A673 (cell line): Measurements from ENCODE around the gene TCFL5. TPM values are rescaled to one million over a fixed set of nuclear protein-coding genes. Genes with fewer than 3 reads are reported as not detected.

Experiments
- BruUV-seq: library from RNA; stranded (reverse); fragments of 400-500 nt; replicated peaks from 2 replicates; lab custom pipeline; 2021; lab: Mats Ljungman, UMichigan
- CTCF ChIA-PET: fragments of 300-600 bp; sonication (Branson Sonifier 250); formaldehyde crosslinking; loops from one replicate; lab custom pipeline; 2022; ENCODE audit warnings: antibody characterized with exemption; lab: Charles Lee
- POLR2A ChIA-PET: fragments of 300-600 bp; sonication (Branson Sonifier 250); formaldehyde crosslinking; loops from one replicate; lab custom pipeline; 2022; ENCODE audit warnings: antibody characterized with exemption; ENCODE audit not compliant: low non-redundant PET; lab: Charles Lee
- DNase-seq: peaks from one replicate; pipeline ENCODE4 v3.0.0-alpha.2; 2015; ENCODE audit warnings: low spot score
- H3K27ac ChIP-seq: fragments of 200-600 bp; sonication (generic); 2 replicates; pipeline ENCODE4 v1.5.1; 2016; ENCODE audit warnings: mixed run types, low read depth, mild to moderate bottlenecking, mixed read lengths, antibody characterized with exemption, low read length; ENCODE audit not compliant: poor library complexity, severe bottlenecking
- H3K27me3 ChIP-seq: fragments of 200-600 bp; sonication (generic); replicated peaks from 2 replicates; pipeline ENCODE4 v1.6.1; 2017; ENCODE audit warnings: mixed run types, low read depth, mild to moderate bottlenecking, mixed read lengths, antibody characterized with exemption, low read length; ENCODE audit not compliant: insufficient read depth, poor library complexity
- H3K36me3 ChIP-seq: fragments of 200-600 bp; sonication (generic); 2 replicates; pipeline ENCODE4 v1.6.1; 2016; ENCODE audit warnings: mixed run types, mild to moderate bottlenecking, mixed read lengths, antibody characterized with exemption, low read length; ENCODE audit not compliant: insufficient read depth, poor library complexity, severe bottlenecking
- H3K4me1 ChIP-seq: fragments of 200-600 bp; sonication (generic); 2 replicates; pipeline ENCODE4 v1.6.1; 2017; ENCODE audit warnings: mixed run types, mild to moderate bottlenecking, mixed read lengths, antibody characterized with exemption, low read length; ENCODE audit not compliant: insufficient read depth, poor library complexity, severe bottlenecking
- H3K4me3 ChIP-seq: fragments of 200-600 bp; sonication (generic); 2 replicates; pipeline ENCODE4 v1.5.1; 2016; ENCODE audit warnings: low read depth, mixed run types, mild to moderate bottlenecking, mixed read lengths, low read length; ENCODE audit not compliant: poor library complexity, severe bottlenecking
- H3K9me3 ChIP-seq: fragments of 200-600 bp; sonication (generic); 2 replicates; pipeline ENCODE4 v1.6.1; 2016; ENCODE audit warnings: mixed run types, low read depth, mild to moderate bottlenecking, mixed read lengths, antibody characterized with exemption, low read length; ENCODE audit not compliant: poor library complexity, severe bottlenecking
- CTCF ChIP-seq: fragments of 300-800, 200-600 bp; sonication (generic); conservative IDR thresholded peaks from 2 replicates; pipeline ENCODE4 v1.5.1; 2017; ENCODE audit warnings: low read depth, mild to moderate bottlenecking, antibody characterized with exemption, low read length, moderate library complexity, mixed read lengths
- EZH2 ChIP-seq: fragments of 200-600 bp; sonication (generic); IDR thresholded peaks from 2 replicates; pipeline ENCODE4 v1.6.1; 2017; ENCODE audit warnings: borderline replicate concordance, low read depth, mild to moderate bottlenecking, mixed read lengths, antibody characterized with exemption, low read length; ENCODE audit not compliant: poor library complexity, severe bottlenecking
- intact Hi-C: fragments of 100-400 bp; cut with micrococcal nuclease; formaldehyde crosslinking; loops from one replicate; pipeline ENCODE4 v1.10.0; 2022; ENCODE audit not compliant: unreplicated experiment
- total RNA-seq: library from RNA; stranded (reverse); gene quantifications from 2 replicates; pipeline ENCODE4 v1.2.3, GENCODE V29; 2021

Gene TCFL5
- total RNA-seq, 1 experiment from 2014 or later = 13.9 TPM

GRCh38 chr20:62846166-62846890 is 15.3 kb downstream of the TCFL5 start:
- no peak for DNase-seq
- ChIA-PET POLR2A (interaction anchor here (0.6 kb wide), 1 partner anchor 58 kb away, joined by 5 read pairs; no protein-coding TSS in a partner anchor), CTCF (interaction anchor here (0.7 to 1.2 kb wide), 2 partner anchors 8 to 377 kb away, joined by 4 to 6 read pairs; no protein-coding TSS in a partner anchor)
- no TSS peak for BruUV-seq
- no peak for TF ChIP-seq EZH2
- TF ChIP-seq CTCF = no peak
- Histone ChIP-seq H3K4me3 (no peak overlapping the region), H3K27me3 (no peaks in the 10 kb centered on the region), H3K36me3 (peaks cover 19% of the 10 kb centered on the region), H3K4me1 (peaks cover 5% of the 10 kb centered on the region), H3K27ac (peak overlapping the region; percentile 49), H3K9me3 (no peaks in the 10 kb centered on the region)
- intact Hi-C loops = no loop called here

GRCh38 chr20:62845416-62846160 is 16.0 kb downstream of the TCFL5 start:
- Histone ChIP-seq H3K4me3 (no peak overlapping the region), H3K4me1 (peaks cover 5% of the 10 kb centered on the region), H3K9me3 (no peaks in the 10 kb centered on the region), H3K27ac (no peak overlapping the region), H3K36me3 (peaks cover 15% of the 10 kb centered on the region), H3K27me3 (no peaks in the 10 kb centered on the region)
- no peak for TF ChIP-seq CTCF
- TF ChIP-seq EZH2 = no peak
- intact Hi-C loops = no loop called here
- CTCF ChIA-PET = no interaction called here
- BruUV-seq = no TSS peak
- DNase-seq = no peak
- POLR2A ChIA-PET = no interaction called here

GRCh38 chr20:62844182-62844581 is 17.4 kb downstream of the TCFL5 start:
- H3K27me3 ChIP-seq = no peaks in the 10 kb centered on the region
- DNase-seq = no peak
- no peak overlapping the region for H3K27ac ChIP-seq
- TF ChIP-seq EZH2 (no peak), CTCF (no peak)
- H3K36me3 ChIP-seq = peaks cover 12% of the 10 kb centered on the region
- intact Hi-C loops = no loop called here
- peaks cover 5% of the 10 kb centered on the region for H3K4me1 ChIP-seq
- no peaks in the 10 kb centered on the region for H3K9me3 ChIP-seq
- ChIA-PET CTCF (interaction anchor here (0.6 kb wide), 1 partner anchor 348 kb away, joined by 3 read pairs; no protein-coding TSS in a partner anchor), POLR2A (no interaction called here)
- H3K4me3 ChIP-seq = no peak overlapping the region
- BruUV-seq = no TSS peak
